ENCODE data around the gene ARHGAP4.

DNA sequence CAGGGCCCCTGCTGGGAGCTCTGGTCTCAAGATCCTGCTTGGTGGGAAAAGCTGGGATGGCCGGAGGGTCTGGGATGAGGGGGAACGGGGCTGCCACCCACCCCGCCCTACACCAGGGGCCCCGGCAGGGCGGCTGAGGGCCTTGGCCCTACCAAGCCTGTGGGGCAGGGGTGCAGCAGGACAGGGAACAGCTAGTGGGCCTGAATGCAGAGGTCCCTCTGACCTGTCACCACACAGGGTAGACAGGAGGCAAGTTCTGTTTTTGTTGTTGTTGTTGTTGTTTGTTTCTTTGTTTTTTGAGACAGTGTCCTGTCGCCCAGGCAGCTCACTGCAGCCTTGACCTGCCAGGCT lies 18.7 kb upstream of the ARHGAP4 start:
- TF ChIP-seq POLR2AphosphoS5 (IDR thresholded peaks at IDR 0.05) = no peak
- no peak for TF ChIP-seq POLR2A (IDR thresholded peaks at IDR 0.05)
